ENCODE measurements around the gene ARHGAP6.
"Not testable (repeated sequence)": the region's sequence is repeated elsewhere in the genome, so short reads cannot be mapped to it uniquely, and the experiment has no call there.

The ARHGAP6 gene

DNA sequence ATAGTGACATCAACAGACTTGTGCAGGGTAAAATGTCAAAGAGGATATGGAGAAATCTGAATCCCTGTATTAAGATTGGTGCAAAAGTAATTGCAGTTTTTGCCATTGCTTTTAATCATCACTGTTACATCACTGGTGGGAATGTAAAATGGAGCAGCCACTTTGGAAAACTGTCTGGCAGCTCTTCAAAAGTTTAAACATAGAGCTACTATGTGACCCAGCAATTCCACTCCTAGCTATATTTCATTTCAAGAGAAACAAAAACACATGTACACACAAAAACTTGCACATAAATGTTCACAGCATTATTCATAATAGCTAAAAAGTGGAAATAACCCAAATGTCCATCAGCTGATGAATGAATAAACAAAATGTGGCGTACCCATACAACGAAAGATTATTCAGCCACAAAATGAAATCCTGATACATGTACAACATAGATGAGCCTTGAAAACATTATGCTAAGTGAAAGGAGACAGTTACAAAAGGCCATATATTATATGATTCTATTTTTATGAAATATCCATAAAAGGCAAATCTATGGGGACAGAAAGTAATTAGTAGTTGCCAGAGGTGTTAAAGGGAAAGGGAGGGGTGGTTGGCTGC is 266.1 kb downstream of the ARHGAP6 start:
- DNase-seq (ENCODE audit: low spot score) = no peak

DNA sequence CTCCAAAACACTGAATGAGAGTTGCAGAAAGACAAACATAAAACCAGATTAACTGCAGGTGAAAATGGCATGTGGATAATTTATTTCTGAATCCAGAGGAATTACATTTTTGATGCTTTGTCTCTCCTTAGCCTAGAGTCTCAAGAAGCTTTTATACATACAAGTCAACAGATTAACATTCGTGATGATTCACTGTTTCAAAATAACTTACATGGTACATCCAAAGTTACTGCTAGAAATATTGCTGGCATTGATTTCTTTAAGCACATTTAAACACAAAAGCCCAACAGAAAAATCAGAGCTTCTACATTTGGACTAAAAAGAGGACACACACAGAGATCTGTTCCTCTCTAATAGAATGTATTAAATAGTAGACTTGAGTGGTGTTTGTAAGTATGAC is 266.9 kb downstream of the ARHGAP6 start:
- DNase-seq (ENCODE audit: low spot score) = no peak

DNA sequence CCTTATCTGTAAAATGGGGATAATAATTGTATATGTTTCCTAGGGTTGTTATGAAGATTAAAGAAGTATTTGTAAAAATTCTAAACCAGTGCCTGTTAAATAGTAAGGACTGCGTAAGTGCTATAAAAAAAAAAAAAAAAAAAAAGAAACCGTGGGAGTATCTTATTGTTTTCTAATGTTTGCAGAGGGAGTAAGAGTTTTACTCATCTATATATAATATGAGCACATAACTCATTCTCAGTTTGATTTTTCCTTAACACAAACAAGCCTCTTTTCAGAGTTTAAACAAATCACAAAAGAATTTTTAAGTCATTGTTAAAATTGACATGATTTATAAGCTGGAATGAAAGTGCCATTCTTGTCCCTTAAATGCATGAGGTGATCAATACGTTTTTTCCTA is 267.6 kb downstream of the ARHGAP6 start:
- no peak for DNase-seq (ENCODE audit: low spot score)

DNA sequence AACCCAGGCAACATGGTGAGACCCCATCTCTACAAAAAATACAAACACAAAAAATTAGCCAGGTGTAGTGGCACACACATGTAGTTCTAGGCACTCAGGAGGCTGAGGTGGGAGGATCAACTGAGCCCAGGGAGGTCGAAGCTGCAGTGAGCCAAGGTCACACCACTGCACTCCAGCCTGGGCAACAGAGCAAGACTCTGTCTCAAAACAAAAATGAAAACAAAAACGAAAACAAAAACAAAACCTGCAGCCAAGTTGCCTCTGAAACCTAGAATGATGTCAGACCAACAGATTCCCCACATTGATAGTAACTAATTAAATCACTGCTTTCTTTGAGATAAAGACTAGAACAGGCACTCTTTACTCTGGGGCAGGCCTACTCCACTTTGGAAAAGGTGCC is 268.0 kb downstream of the ARHGAP6 start:
- DNase-seq (ENCODE audit: low spot score) = no peak

DNA sequence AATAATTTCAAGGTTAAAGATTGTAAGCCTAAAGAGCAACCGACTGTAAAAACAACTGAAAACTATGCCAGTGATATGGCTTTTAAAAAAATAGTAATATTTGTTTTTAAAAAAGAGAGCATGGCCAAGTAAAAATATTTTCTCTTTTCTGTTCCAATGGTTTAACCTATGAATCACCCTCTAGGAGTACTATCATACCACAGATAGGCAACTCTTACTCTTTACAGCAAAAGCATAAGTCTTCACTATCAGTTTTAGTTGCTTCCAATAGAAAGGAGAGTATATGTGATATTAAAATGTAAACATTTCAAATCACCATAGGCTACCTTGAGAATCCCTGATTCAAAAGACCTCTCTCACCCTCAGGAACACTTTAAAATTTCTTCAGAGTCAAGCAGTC is 269.9 kb downstream of the ARHGAP6 start:
- no peak for DNase-seq (ENCODE audit: low spot score)

DNA sequence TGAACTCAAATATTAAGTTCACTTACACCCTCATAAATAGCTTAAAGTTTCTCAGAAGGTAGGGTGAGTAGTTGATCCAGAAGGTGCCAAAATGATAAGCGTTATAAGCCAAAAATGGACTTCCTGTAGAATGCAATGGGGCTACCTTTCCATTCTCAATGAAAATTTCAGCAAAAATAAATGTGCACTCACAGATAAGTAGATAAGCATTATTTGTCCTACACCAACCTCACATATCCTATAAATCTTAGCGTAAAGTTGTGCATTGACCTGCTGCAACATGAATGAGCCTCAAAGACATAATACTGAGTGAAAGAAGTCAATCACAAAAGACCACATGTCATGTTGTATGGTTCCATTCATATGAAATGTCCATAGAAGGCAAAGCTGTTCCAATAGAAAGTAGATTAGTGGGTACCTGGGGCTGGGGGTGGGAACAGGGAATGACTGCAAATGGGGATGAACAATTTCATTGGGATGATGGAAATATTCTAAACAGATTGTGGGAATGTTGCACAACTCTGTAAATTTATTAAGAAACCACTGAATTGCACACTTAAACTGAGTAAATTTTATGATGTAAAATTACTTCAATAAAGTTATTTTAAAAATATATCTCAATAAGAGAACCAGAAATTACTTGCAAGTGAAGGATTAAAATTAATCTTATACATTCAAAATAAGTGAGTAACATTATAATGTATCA is 271.6 kb downstream of the ARHGAP6 start:
- DNase-seq (ENCODE audit: low spot score) = no peak

DNA sequence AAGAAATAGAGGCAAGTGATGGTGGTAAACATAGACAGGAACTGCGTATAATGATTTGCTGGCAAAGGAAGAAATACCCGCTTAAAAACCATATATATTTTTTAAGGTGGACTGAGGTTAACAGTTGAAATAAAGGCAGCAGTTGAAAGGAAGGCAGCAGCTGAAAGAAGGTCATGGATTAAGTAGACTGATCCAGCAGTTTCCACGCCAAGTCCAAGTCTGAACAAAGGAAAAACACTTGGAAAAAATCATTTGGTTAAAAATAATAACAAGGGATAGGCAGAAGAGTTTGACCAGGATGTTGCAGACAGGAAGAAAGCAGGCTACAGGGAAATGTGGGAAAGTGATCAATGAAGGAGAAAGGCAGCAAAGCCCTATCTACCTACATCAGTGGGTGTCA is 278.9 kb downstream of the ARHGAP6 start:
- no peak for DNase-seq (ENCODE audit: low spot score)

DNA sequence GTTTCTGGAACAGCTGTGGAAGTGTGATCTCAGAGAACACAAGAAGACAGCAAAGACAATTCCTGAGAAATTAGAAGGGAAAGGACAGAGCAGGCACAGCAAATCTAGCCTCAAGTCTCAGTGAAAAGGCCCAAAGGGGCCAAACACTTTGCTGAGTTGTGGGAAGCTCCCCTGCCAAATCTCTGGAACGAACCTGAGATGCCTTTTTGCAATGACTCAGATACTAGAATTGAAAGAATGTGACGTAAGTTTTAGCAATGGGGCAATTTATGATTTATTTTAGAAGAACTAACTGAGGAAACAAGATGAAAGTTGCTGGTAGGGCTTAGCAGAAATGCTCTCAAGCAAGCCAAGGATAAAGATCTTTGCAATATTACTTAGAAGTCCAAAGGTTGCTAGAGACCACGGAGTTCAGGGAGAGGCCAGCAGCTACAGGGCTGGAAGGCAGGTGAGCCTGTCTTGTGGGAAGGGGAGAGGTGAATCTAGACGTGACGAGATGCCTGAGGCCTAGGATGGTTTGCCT is 279.7 kb downstream of the ARHGAP6 start:
- DNase-seq (ENCODE audit: low spot score) = no peak

DNA sequence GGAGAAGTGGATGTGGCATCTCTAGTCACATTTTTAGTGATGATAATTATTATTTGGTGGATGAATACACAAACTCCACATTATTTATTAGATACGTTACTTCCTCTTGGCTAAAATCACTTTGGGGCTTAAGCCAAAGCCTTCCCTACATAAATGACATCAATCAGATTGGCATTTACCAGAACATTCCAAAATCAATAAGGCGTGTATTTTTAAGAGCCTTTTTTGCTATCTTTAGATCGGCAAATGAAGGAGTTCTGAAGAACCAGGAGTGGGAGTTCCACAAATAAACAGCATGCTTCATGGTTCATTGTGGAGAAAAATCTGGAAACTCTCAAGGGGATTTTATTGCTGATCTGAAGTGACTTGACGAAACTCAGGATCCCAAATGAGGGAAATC is 282.8 kb downstream of the ARHGAP6 start:
- DNase-seq (ENCODE audit: low spot score) = no peak

DNA sequence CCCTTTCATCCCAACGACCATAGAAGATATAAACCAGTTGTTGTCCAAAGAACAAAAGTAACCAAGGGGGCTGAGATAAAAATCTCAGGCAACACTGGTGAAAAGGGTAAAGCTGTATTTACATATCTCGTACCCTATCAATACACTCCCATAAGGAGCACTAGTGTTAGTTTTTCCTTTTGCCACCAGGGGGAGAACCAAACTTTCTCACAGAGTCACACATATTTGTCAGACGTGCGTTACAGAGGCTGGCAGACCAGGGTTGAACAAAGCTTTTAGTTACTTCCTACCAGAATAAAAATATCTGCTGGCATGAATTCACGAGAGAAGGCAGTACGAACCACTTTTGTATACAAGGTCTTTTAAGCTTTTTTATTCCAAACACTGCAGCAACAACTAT is 284.3 kb downstream of the ARHGAP6 start:
- DNase-seq (ENCODE audit: low spot score) = no peak

DNA sequence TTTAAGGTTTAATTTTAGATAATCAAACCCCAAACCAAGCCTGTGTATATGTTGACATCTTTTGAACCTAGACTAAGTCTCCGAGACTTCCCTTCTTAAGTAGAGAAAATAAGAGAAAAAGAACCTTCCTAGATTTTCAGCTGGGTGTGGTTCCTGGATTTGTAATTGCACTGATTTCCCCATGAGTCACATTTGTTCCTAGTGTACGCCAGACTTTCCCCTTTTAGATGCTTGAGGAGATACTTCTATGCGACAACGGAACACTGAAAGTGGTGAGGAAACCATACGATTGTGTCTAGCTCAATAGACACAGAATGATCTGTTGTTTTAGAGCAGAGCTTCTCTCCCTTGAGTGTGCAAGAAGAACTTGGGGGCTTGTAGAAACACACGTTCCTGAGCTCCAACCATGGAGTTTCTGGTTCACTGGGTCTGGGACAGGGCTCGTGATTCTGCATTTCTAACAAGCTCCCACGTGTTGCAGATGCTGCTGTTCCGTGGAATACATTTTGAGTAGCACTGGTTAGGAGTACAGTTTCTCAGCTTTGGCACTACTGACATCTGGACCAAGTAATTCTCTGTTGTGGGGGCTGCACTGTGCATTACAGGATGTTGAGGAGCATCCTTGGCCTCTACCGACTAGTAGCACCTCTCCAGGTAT is 285.4 kb downstream of the ARHGAP6 start:
- no peak for DNase-seq (ENCODE audit: low spot score)

DNA sequence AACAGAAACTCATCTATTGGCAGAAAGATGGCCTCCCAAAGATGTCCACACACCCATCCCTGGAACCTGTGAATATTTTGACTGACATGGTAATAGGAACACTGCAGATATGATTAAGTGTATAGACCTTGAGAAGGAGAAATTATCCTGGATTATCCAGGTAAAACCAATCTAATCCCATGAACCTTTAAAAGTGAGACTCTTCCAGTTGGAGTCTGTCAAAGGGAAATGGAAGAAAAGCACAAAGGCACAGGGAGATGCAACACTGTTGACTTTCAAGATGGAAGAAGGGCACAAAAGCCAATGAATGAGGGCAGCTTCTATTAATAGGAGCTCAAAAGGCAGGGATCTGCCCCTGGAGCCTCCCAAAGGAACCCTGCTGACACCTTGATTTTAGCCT is 289.6 kb downstream of the ARHGAP6 start:
- DNase-seq (ENCODE audit: low spot score) = no peak

DNA sequence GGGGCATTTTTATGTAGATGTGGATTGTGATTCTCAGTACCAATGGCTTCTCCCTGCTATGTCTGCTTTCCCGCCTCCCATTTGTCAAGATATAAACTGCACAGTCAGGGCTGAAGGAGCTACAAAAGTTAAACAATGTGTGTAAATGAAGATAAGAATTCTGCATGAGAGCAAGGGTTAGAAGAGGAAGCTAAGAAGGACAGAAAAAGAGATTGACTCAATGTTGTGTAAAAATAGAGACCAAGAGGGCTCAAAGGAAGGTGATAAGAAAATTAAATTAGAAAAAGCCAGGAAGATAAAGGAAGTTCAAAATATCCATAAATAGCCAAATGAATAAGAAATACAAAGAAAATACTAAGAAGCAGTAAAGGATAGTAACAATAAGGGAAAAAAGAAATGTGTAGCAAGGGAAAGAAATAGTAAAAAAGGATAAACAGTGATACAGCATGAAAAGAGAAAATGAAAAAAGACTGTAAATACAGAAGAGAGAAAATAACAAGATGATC is 290.1 kb downstream of the ARHGAP6 start:
- DNase-seq (ENCODE audit: low spot score) = no peak

DNA sequence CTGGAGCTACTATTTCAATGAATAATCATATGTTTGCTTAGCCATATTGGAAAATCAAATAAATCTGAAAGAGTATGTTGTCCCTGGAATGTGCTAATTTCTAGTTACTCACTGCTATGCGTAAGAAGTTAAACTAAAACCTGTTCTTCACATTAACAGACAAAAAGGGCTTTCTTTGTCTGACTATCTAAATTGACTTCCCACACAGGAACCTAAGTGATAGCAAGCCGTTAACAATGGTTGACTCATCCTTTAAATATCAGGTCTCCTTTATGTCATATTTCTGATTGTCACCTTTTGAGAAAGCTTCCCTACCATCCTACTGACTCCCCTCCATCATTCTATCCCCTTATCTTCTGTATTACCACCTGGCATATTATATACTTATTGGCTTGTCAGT is 291.1 kb downstream of the ARHGAP6 start:
- no peak for DNase-seq (ENCODE audit: low spot score)

DNA sequence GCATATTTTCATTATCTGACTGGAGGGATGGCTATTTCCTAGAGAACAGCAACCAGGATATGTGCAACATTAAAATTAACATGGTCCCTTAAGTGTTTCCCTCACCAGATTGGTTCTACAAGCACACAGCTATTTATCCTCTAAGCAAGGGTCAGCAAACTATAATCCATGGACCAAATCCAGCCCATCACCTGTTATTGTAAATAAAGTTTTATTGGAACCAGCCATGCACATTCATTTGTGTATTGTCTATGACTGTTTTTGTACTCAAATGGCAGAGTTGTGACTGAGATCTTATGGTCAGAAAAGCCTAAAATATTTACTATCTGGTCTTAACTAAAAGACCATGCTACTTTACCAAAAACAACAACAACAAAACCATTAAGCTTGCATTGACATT is 294.6 kb downstream of the ARHGAP6 start:
- no peak for DNase-seq (ENCODE audit: low spot score)

DNA sequence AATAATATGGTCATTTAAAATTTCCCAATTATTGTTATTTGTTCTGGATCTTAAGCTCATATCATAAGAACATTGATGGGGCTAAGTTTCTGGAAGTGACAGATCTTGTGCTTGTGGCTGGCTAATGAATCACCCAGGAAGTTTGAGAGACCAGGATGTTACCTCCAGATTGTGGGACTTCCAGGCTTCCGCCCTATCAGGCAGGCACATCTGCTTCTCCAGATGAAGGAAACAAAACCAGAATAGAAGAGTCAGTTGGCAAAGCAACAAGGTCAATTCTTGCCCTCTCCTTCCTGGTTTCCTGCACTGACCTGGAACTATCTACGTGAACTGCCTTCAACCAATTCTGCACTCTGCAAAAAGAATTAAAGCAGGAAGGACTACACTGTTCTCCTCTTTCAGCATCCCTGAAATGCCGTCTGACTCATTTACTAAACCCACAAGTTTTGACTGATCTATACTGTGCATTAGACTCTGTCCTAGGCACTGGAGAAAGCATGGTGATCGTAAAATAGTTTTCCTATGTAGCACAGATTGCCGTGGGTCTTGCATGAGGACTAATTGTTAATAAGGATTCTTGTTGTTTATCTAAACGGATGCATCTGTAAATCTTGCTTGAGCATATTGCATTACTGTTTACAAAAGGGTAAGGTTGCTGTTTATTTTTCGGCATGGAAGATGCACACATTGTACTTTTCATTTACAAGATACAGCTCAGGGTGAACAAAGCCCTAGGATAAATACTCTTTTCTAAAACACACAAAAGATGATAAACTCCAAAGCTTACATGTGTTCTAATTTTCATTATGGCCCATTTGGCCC is 297.9 kb downstream of the ARHGAP6 start:
- DNase-seq (ENCODE audit: low spot score) = no peak

DNA sequence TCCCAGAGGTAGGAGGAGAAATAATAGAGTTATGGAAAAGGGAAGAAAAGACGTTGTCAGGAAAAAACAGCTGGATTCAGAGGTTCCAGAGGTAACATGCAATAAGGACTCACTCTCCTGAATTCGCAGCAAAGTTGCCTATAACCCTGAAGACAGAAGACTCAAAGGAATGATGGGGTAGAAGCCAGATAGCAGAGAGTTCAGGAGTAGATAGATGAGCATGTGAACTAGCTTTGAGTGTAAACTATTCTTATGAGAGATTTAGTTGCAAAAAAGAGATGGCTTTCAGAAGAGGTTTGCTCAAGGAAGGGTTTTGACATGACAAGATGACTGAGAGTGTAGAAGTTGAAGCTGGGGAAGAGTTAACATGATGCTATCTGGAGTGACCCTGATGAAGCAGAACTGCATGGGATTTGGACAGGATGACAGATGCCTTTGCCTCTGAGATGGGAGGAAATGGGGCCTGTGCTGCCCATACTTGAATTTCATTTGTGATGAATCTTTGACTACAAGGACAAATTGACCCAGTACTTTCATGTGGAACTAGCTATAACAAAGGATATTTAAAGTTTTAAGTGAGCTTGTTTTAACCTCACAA is 298.6 kb downstream of the ARHGAP6 start:
- no peak for DNase-seq (ENCODE audit: low spot score)

DNA sequence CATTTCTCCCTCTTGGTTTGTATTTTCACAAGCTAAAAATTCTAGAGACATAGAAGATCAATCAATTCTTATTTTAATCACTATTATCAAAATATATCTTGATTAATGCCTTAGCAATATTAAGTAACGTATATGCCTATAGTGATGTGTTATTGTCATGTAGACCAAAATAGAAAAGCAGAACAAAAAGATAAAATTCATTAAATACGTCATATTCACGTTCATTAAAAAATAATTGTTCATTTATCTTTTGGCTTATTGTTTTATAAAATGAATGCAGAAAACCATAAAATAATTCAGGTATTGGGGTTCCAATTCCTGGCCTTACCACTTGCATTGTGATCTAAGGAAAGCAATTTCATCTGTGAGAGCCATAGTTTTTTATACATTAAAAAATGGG is 300.3 kb downstream of the ARHGAP6 start:
- no peak for DNase-seq (ENCODE audit: low spot score)

DNA sequence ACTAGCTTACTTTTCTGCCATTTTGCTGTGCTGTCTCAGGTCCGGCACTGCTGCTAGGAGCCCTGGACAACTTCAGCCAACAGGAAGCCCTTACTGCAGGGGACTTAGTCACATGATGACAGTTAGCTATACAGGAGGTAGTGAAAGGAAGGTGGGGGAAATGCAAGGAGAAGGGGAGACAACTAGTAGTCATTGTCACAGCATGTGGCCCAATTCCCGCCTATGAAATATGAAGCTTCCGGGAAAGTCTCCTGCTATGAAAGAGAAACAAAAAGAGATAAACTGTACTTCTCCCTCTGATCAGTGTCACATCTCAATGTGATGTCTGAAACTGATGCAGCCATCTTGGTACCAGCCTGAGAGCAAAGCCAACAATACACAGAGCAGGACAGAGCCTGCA is 300.9 kb downstream of the ARHGAP6 start:
- DNase-seq (ENCODE audit: low spot score) = no peak

DNA sequence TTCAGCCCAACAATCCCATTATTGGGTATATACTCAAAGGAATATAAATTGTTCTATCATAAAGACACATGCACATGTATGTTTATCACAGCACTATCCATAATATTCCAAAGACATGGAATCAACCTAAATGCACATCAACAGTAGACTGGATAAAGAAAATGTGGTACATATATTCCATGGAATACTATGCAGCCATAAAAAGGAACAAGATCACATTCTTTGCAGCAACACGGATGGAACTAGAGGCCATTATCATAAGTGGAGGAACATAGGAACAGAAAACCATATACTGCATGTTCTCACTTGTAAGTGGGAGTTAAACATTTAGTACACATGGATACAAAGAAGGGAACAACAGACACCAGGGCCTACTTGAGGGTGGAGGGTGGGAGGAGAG is 301.9 kb downstream of the ARHGAP6 start:
- DNase-seq (ENCODE audit: low spot score) = not testable (repeated sequence)

DNA sequence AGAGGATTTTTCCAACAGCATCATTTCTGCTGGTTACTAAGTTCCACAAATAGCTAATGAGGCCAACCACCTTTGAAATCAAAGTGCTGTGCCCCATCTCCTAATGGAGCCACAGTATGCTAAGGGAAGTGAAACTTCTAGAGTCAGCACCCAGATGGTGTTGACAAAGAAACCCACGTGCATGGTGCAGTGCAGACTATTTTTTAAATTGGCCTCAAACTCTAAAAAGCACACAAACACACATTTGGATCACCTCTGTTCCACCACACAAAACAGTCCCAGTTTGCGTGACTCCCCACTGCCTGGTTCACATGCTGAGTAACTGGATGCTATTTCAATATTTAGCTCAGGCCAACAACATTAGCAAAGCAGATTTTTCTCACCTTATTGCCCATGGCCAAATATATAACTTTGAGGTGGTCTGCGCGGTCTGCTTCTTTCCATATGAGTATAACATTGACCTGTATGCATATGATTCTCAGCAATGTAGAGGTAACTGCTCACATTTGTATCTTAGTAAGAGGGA is 302.6 kb downstream of the ARHGAP6 start:
- no peak for DNase-seq (ENCODE audit: low spot score)

DNA sequence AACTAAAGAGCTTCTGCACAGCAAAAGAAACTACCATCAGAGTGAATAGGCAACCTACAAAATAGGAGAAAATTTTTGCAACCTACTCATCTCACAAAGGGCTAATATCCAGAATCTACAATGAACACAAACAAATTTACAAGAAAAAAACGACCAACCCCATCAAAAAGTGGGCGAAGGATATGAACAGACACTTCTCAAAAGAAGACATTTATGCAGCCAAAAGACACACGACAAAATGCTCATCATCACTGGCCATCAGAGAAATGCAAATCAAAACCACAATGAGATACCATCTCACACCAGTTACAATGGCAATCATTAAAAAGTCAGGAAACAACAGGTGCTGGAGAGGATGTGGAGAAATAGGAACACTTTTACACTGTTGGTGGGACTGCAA is 304.1 kb downstream of the ARHGAP6 start:
- DNase-seq (ENCODE audit: low spot score) = not testable (repeated sequence)

All from left forelimb (tissue), 1 donor.